ENCODE results near the gene ITGA2B.
"Not testable (repeated sequence)": the region's sequence is repeated elsewhere in the genome, so short reads cannot be mapped to it uniquely, and the experiment has no call there.

The ITGA2B gene

GRCh38 chr17:44329516-44329915, 59.9 kb downstream of the ITGA2B start:
- DNase-seq (ENCODE audit: low spot score) = not testable (repeated sequence)

GRCh38 chr17:44327715-44328449, 61.6 kb downstream of the ITGA2B start:
- no peak for DNase-seq (ENCODE audit: low spot score)

- DNase-seq (ENCODE audit: low spot score) = peak; percentile 95
These were observed 62.5 kb downstream of the ITGA2B start for GRCh38 chr17:44326861-44327444.

GRCh38 chr17:44324571-44325275, 64.7 kb downstream of the ITGA2B start, which contains the start of gene SLC25A39:
Gene SLC25A39, minus strand, starts transcription at chr17:44324823. Its CDS starts 1,261 bp downstream, at chr17:44323562.
- peak; percentile 98 for DNase-seq (ENCODE audit: low spot score)

- no peak for DNase-seq (ENCODE audit: low spot score)
These were observed 65.3 kb downstream of the ITGA2B start for GRCh38 chr17:44324092-44324570.

- DNase-seq (ENCODE audit: low spot score) = no peak
These were observed 65.9 kb downstream of the ITGA2B start for GRCh38 chr17:44323359-44324091.

- DNase-seq (ENCODE audit: low spot score) = no peak
These were observed 67.1 kb downstream of the ITGA2B start for GRCh38 chr17:44322236-44322895.

Data from left forelimb (tissue), 1 donor.